MCF 10A (cell line): ENCODE measurements around the gene RSPRY1. TPM values are rescaled to one million over a fixed set of nuclear protein-coding genes. Genes with fewer than 3 reads are reported as not detected.

ENCODE experiments used
- BruUV-seq: library from RNA; stranded (reverse); fragments of 400-500 nt; replicated peaks from 2 replicates; lab custom pipeline; 2021; lab: Mats Ljungman, UMichigan
- CTCF ChIA-PET: fragments of 300-600 bp; sonication (Branson Sonifier 250); formaldehyde crosslinking; extraction: SDS; loops from one replicate; lab custom pipeline; 2021; ENCODE audit warnings: antibody characterized with exemption, inconsistent platforms; lab: Yijun Ruan, JAX
- POLR2A ChIA-PET: fragments of 300-600, 350-650 bp; sonication (Branson Sonifier 250); formaldehyde crosslinking; extraction: SDS; loops from one replicate; lab custom pipeline; 2020; ENCODE audit warnings: antibody characterized with exemption, inconsistent platforms; lab: Yijun Ruan, JAX
- DNase-seq: peaks from one replicate; pipeline ENCODE4 v3.0.0-alpha.2; 2018; ENCODE audit not compliant: unreplicated experiment
- H3K27ac Mint-ChIP-seq: one replicate; pipeline ENCODE4 v1.8.0; 2022; ENCODE audit warnings: mild to moderate bottlenecking, low read depth, mixed read lengths; ENCODE audit not compliant: unreplicated experiment
- H3K27me3 Mint-ChIP-seq: one replicate; pipeline ENCODE4 v1.8.0; 2022; ENCODE audit warnings: mixed read lengths; ENCODE audit not compliant: insufficient read depth, unreplicated experiment
- H3K36me3 Mint-ChIP-seq: one replicate; pipeline ENCODE4 v1.8.0; 2022; ENCODE audit warnings: mild to moderate bottlenecking, moderate library complexity, mixed read lengths; ENCODE audit not compliant: insufficient read depth, unreplicated experiment
- H3K4me1 Mint-ChIP-seq: one replicate; pipeline ENCODE4 v1.8.0; 2022; ENCODE audit warnings: mixed read lengths; ENCODE audit not compliant: insufficient read depth, unreplicated experiment
- H3K4me3 Mint-ChIP-seq: one replicate; pipeline ENCODE4 v1.8.0; 2022; ENCODE audit warnings: mild to moderate bottlenecking, moderate library complexity, mixed read lengths; ENCODE audit not compliant: unreplicated experiment
- H3K9me3 Mint-ChIP-seq: one replicate; pipeline ENCODE4 v1.8.0; 2022; ENCODE audit warnings: mixed read lengths; ENCODE audit not compliant: unreplicated experiment
- intact Hi-C: fragments of 100-400 bp; cut with micrococcal nuclease; formaldehyde crosslinking; loops from 2 replicates; pipeline ENCODE4 v1.14.1; 2022
- total RNA-seq: library from RNA; stranded (reverse); gene quantifications from 2 replicates; pipeline ENCODE4 v1.2.3, GENCODE V29; 2022
- TF ChIP-seq, protein P1 (sequence below): fragments of 200-600 bp; IDR thresholded peaks from one replicate; pipeline ENCODE4 v1.8.0; 2022; ENCODE audit warnings: antibody characterized with exemption, mild to moderate bottlenecking; ENCODE audit not compliant: unreplicated experiment

The RSPRY1 gene
- total RNA-seq, 1 experiment from 2014 or later, result 55.9 TPM

GRCh38 chr16:57285379-57285778, 99.2 kb downstream of the RSPRY1 start:
- no TSS peak for BruUV-seq
- intact Hi-C loops, result no loop called here
- Mint-ChIP-seq H3K4me1 (peaks cover 27% of the 10 kb centered on the region), H3K27me3 (no peaks in the 10 kb centered on the region), H3K27ac (no peak overlapping the region), H3K36me3 (no peaks in the 10 kb centered on the region), H3K4me3 (peak overlapping the region; percentile 65), H3K9me3 (no peaks in the 10 kb centered on the region)
- DNase-seq, result no peak
- TF ChIP-seq, protein P1, sequence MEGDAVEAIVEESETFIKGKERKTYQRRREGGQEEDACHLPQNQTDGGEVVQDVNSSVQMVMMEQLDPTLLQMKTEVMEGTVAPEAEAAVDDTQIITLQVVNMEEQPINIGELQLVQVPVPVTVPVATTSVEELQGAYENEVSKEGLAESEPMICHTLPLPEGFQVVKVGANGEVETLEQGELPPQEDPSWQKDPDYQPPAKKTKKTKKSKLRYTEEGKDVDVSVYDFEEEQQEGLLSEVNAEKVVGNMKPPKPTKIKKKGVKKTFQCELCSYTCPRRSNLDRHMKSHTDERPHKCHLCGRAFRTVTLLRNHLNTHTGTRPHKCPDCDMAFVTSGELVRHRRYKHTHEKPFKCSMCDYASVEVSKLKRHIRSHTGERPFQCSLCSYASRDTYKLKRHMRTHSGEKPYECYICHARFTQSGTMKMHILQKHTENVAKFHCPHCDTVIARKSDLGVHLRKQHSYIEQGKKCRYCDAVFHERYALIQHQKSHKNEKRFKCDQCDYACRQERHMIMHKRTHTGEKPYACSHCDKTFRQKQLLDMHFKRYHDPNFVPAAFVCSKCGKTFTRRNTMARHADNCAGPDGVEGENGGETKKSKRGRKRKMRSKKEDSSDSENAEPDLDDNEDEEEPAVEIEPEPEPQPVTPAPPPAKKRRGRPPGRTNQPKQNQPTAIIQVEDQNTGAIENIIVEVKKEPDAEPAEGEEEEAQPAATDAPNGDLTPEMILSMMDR, result no peak
- POLR2A ChIA-PET, result no interaction called here
- CTCF ChIA-PET, result interaction anchor here (0.5 to 0.6 kb wide), 2 partner anchors 28 to 132 kb away, joined by 3 to 4 read pairs; no protein-coding TSS in a partner anchor

GRCh38 chr16:57289391-57290257, 103.5 kb downstream of the RSPRY1 start:
- no peak overlapping the region for H3K4me3 Mint-ChIP-seq
- no TSS peak for BruUV-seq
- ChIA-PET CTCF (interaction anchor here (0.6 to 1.2 kb wide), 5 partner anchors 8 to 395 kb away, joined by 3 to 5 read pairs (median 3); no protein-coding TSS in a partner anchor), POLR2A (interaction anchor here (0.6 to 1.1 kb wide), 2 partner anchors 27 to 45 kb away, joined by 3 read pairs; no protein-coding TSS in a partner anchor)
- H3K9me3 Mint-ChIP-seq, result no peaks in the 10 kb centered on the region
- intact Hi-C loops, result no loop called here
- no peaks in the 10 kb centered on the region for H3K27me3 Mint-ChIP-seq
- H3K4me1 Mint-ChIP-seq, result peaks cover 5% of the 10 kb centered on the region
- TF ChIP-seq, protein P1, result no peak
- no peak for DNase-seq
- no peaks in the 10 kb centered on the region for H3K36me3 Mint-ChIP-seq
- H3K27ac Mint-ChIP-seq, result no peak overlapping the region

Other genes with a start within 250 kb of the RSPRY1 start
- not detected in 2 replicates for gene CETP, start 224.4 kb upstream of the RSPRY1 start, total RNA-seq
- gene NLRC5, start 196.8 kb upstream of the RSPRY1 start, total RNA-seq, result 8.0 and 14.5 TPM in 2 replicates
- 6.7 and 9.6 TPM in 2 replicates for gene CPNE2, start 93.7 kb upstream of the RSPRY1 start, total RNA-seq
- 100 and 107 TPM in 2 replicates for gene PSME3IP1, start 290 bp upstream of the RSPRY1 start, total RNA-seq
- gene ARL2BP, start 58.9 kb downstream of the RSPRY1 start, total RNA-seq, result 94.4 and 114 TPM in 2 replicates
- 3.9 and 6.1 TPM in 2 replicates for gene PLLP, start 98.3 kb downstream of the RSPRY1 start, total RNA-seq
- gene CCL22, start 172.5 kb downstream of the RSPRY1 start, total RNA-seq, result not detected in 2 replicates
- not detected in 2 replicates for gene CX3CL1, start 186.2 kb downstream of the RSPRY1 start, total RNA-seq
- not detected in 2 replicates for gene CCL17, start 218.4 kb downstream of the RSPRY1 start, total RNA-seq